ENCODE data around the gene KATNAL2. TPM values are rescaled to one million over a fixed set of nuclear protein-coding genes. Genes with fewer than 3 reads are reported as not detected.

KATNAL2 gene
- total RNA-seq, 1 experiment from 2014 or later = 2.0 TPM

DNA sequence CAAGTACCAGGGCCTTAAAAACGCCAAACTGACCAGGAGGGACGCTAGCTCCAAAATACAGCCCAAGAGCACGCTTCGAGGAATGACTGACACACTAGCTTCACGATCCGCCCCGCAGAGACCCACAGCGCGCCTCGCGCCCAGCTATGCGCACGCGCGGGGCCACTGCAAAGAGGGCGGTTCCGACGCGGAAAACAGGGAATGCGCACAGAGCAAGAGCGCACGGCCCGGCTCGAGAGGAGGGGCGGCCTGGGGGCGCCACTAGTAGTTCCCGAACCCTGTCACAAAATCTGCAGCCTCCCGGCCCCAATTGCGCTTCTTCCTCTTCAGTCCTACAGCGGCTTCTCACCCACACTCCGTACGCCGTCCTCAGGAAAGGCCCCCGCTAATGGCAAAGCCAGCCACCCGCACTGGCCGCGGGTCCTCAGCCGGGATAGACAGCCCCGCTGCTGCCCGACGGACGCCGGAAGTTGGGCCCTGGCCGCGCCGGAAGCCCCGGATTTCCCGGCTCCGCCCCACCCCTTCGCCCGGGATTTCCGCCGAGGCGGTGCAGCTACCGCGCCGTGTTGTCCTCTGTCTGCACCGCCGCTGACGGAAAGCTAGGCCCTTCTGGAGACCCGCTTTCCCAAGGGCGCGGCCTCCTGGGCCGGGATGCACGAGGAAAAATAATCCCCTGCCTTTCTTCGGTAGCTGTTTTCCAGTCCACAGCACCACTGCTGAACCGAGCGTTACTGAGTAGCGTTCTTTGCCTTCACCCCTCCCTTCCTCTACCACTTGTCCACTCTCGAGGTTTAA, 232.8 kb downstream of the KATNAL2 start, which contains the start of gene HDHD2:
TSS of gene HDHD2 (minus strand) at position 472 of the 795 bp plus-strand sequence. CDS start 14,061 bp downstream, outside the sequence.
- ChIA-PET CTCF (no interaction called here), POLR2A (ENCODE audit: unreplicated experiment) (interaction anchor here (0.6 kb wide), 1 partner anchor 1052 kb away, joined by 3 read pairs; the partner anchor contains the start of gene ATP5F1A)
- peak; percentile 58 for DNase-seq
- no peaks in the 10 kb centered on the region for H3K9me3 ChIP-seq (ENCODE audit: low read length)
- H3K9ac ChIP-seq (ENCODE audit: low read length) = peak within 1 kb of the TSS; percentile 88
- H3K27me3 ChIP-seq (ENCODE audit: low read length) = no peaks in the 10 kb centered on the region
- no peaks in the 10 kb centered on the region for H3F3A ChIP-seq (ENCODE audit: low read length, unreplicated experiment)
- BruUV-seq (replicated peaks) = TSS peak; percentile 65
- peak within 1 kb of the TSS; percentile 85 for H2AFZ ChIP-seq (ENCODE audit: low read length)
- H3K27ac ChIP-seq (ENCODE audit: low read length) = peak within 1 kb of the TSS; percentile 59
- peak within 1 kb of the TSS; percentile 79 for H3K4me3 ChIP-seq (ENCODE audit: low read length)
- intact Hi-C loops (cut with micrococcal nuclease) = loop anchor here (1.0 kb wide), 2 partner anchors 26 to 54 kb away; partner anchors contain the start of gene IER3IP1
- peak within 1 kb of the TSS; percentile 96 for H3K4me2 ChIP-seq (ENCODE audit: low read length)
- peaks cover 25% of the 10 kb centered on the region for H3K79me2 ChIP-seq (ENCODE audit: low read length)
- H4K20me1 ChIP-seq (ENCODE audit: low read length) = no peaks in the 10 kb centered on the region
- H3K4me1 ChIP-seq (ENCODE audit: insufficient read depth, low read length) = no peaks in the 10 kb centered on the region
- TF ChIP-seq, protein P1, sequence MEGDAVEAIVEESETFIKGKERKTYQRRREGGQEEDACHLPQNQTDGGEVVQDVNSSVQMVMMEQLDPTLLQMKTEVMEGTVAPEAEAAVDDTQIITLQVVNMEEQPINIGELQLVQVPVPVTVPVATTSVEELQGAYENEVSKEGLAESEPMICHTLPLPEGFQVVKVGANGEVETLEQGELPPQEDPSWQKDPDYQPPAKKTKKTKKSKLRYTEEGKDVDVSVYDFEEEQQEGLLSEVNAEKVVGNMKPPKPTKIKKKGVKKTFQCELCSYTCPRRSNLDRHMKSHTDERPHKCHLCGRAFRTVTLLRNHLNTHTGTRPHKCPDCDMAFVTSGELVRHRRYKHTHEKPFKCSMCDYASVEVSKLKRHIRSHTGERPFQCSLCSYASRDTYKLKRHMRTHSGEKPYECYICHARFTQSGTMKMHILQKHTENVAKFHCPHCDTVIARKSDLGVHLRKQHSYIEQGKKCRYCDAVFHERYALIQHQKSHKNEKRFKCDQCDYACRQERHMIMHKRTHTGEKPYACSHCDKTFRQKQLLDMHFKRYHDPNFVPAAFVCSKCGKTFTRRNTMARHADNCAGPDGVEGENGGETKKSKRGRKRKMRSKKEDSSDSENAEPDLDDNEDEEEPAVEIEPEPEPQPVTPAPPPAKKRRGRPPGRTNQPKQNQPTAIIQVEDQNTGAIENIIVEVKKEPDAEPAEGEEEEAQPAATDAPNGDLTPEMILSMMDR (conservative IDR thresholded peaks at IDR 0.05; ENCODE audit: low read depth, low read length) = no peak
- TF ChIP-seq EZH2 (IDR thresholded peaks at IDR 0.05; ENCODE audit: low read length, unreplicated experiment) = no peak
- no peak for TF ChIP-seq EZH2phosphoT487 (IDR thresholded peaks at IDR 0.05; ENCODE audit: borderline replicate concordance, low read length)
- no peaks in the 10 kb centered on the region for H3K9me2 ChIP-seq (replicated peaks; ENCODE audit: low read length)
- ATAC-seq = peak; percentile 91
- no peaks in the 10 kb centered on the region for H3K36me3 ChIP-seq (ENCODE audit: low read depth, low read length)

- Histone ChIP-seq H3K27ac (ENCODE audit: low read length) (peak overlapping the region; percentile 59), H3K9me2 (replicated peaks; ENCODE audit: low read length) (no peaks in the 10 kb centered on the region), H2AFZ (ENCODE audit: low read length) (peak overlapping the region; percentile 85), H3K4me2 (ENCODE audit: low read length) (peak overlapping the region; percentile 96), H3K79me2 (ENCODE audit: low read length) (peaks cover 21% of the 10 kb centered on the region), H3K36me3 (ENCODE audit: low read depth, low read length) (no peaks in the 10 kb centered on the region), H3K4me1 (ENCODE audit: insufficient read depth, low read length) (no peaks in the 10 kb centered on the region), H3K27me3 (ENCODE audit: low read length) (no peaks in the 10 kb centered on the region), H4K20me1 (ENCODE audit: low read length) (no peaks in the 10 kb centered on the region), H3K9me3 (ENCODE audit: low read length) (no peaks in the 10 kb centered on the region), H3K4me3 (ENCODE audit: low read length) (peak overlapping the region; percentile 79), H3K9ac (ENCODE audit: low read length) (peak overlapping the region; percentile 88), H3F3A (ENCODE audit: low read length, unreplicated experiment) (no peaks in the 10 kb centered on the region)
- POLR2A ChIA-PET (ENCODE audit: unreplicated experiment) = no interaction called here
- intact Hi-C loops (cut with micrococcal nuclease) = loop anchor here (1.0 kb wide), 2 partner anchors 25 to 53 kb away; partner anchors contain the start of gene IER3IP1
- peak; percentile 20 for ATAC-seq
- TF ChIP-seq, protein P1 (conservative IDR thresholded peaks at IDR 0.05; ENCODE audit: low read depth, low read length) = no peak
- TF ChIP-seq EZH2phosphoT487 (IDR thresholded peaks at IDR 0.05; ENCODE audit: borderline replicate concordance, low read length) (no peak), EZH2 (IDR thresholded peaks at IDR 0.05; ENCODE audit: low read length, unreplicated experiment) (no peak)
- CTCF ChIA-PET = no interaction called here
- BruUV-seq (replicated peaks) = TSS peak; percentile 84
- DNase-seq = peak; percentile 1
Measured at GRCh38 chr18:47150824-47151366, 233.5 kb downstream of the KATNAL2 start.

Measured in PC-3 (cell line).